ENCODE measurements around the gene USF1. TPM values are rescaled to one million over a fixed set of nuclear protein-coding genes. Genes with fewer than 3 reads are reported as not detected.

Gene USF1
- total RNA-seq, 1 donor from 2014 or later: 58.4 TPM

DNA sequence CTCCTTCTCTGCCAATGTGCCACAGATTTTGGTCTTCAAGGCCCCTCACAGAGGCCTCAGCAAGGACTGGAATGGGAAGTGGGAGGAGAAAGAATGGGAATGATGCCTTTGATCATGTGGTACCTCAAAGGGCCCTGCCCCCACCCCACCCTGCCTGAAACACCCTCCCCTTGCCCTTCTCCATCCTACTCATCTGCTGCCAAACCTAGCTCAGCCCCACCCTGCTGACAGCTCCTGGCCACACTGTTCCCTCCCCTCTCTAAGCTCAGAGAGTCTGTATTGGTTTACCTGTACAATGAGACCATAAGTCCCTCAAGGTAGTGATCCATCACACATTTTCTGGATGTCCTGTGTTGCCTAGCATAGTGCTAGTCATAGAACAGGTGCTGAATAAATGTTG is 30.6 kb upstream of the USF1 start:
- no peak overlapping the region for H3K4me3 ChIP-seq (ENCODE audit: low read depth, low read length)
- no peaks in the 10 kb centered on the region for H3K27me3 ChIP-seq (ENCODE audit: control insufficient read depth, insufficient read depth, low read length)
- TF ChIP-seq CTCF (IDR thresholded peaks at IDR 0.05; ENCODE audit: insufficient read depth, low read length, severe bottlenecking): no peak
- DNase-seq (ENCODE audit: low read depth) (peak; percentile 64), FAIRE-seq (peak; percentile 28)
- H3K36me3 ChIP-seq (ENCODE audit: control insufficient read depth, insufficient read depth, low read length): peaks cover 13% of the 10 kb centered on the region

- no peaks in the 10 kb centered on the region for H3K27me3 ChIP-seq (ENCODE audit: control insufficient read depth, insufficient read depth, low read length)
- DNase-seq (ENCODE audit: low read depth) (peak; percentile 96), FAIRE-seq (peak; percentile 99)
- H3K4me3 ChIP-seq (ENCODE audit: low read depth, low read length): peak overlapping the region; percentile 30
- TF ChIP-seq CTCF (IDR thresholded peaks at IDR 0.05; ENCODE audit: insufficient read depth, low read length, severe bottlenecking): no peak
- peaks cover 20% of the 10 kb centered on the region for H3K36me3 ChIP-seq (ENCODE audit: control insufficient read depth, insufficient read depth, low read length)
These were observed 29.0 kb upstream of the USF1 start for GRCh38 chr1:161074676-161075368.

GRCh38 chr1:161073474-161074121 is 27.8 kb upstream of the USF1 start:
- Histone ChIP-seq H3K4me3 (ENCODE audit: low read depth, low read length) (peak overlapping the region; percentile 30), H3K36me3 (ENCODE audit: control insufficient read depth, insufficient read depth, low read length) (peaks cover 20% of the 10 kb centered on the region), H3K27me3 (ENCODE audit: control insufficient read depth, insufficient read depth, low read length) (no peaks in the 10 kb centered on the region)
- peak; percentile 48 for TF ChIP-seq CTCF (IDR thresholded peaks at IDR 0.05; ENCODE audit: insufficient read depth, low read length, severe bottlenecking)
- DNase-seq (ENCODE audit: low read depth) (peak; percentile 81), FAIRE-seq (peak; percentile 95)

DNA sequence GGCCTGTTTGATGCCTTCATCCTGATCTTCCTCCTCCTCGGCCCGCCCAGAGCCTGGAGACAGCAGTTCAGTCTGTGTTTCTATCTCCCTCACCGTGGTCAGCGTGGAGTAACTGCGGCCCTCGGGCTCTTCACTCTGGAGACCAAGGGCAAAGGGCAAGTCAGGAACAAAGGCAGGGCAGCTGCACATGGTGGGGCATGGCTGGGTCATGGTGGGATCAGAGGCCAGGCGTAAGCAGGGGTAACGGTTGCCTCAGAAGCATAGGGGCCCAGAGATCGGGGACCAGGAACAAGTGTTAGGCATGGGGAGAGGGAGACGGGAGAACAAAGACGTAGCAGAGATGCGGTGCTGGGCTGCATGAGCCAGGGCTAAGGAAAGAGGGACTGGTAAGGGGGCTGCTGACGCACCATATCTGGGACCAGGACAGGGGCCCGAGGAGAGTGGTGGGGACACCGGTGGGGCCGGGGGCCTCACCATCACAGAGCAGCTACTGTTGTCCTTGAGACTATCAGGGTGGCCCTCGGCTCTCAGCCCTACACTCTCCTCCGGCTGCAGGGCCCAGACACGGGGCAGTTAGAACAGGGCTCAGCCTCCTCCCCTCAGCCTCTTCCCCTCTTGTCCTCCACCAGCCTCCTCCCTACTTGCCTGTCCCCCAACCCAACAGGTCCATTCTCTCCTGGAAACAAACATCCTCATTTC is 27.1 kb upstream of the USF1 start:
- Histone ChIP-seq H3K4me3 (ENCODE audit: low read depth, low read length) (no peak overlapping the region), H3K36me3 (ENCODE audit: control insufficient read depth, insufficient read depth, low read length) (peaks cover 20% of the 10 kb centered on the region), H3K27me3 (ENCODE audit: control insufficient read depth, insufficient read depth, low read length) (no peaks in the 10 kb centered on the region)
- DNase-seq (ENCODE audit: low read depth) (no peak), FAIRE-seq (no peak)
- no peak for TF ChIP-seq CTCF (IDR thresholded peaks at IDR 0.05; ENCODE audit: insufficient read depth, low read length, severe bottlenecking)

GRCh38 chr1:161071886-161072371 is 26.2 kb upstream of the USF1 start:
- FAIRE-seq: no peak
- H3K27me3 ChIP-seq (ENCODE audit: control insufficient read depth, insufficient read depth, low read length): no peaks in the 10 kb centered on the region

More at GRCh38 chr1:161071886-161072371, 26.2 kb upstream of the USF1 start:
- Histone ChIP-seq H3K4me3 (ENCODE audit: low read depth, low read length) (no peak overlapping the region), H3K36me3 (ENCODE audit: control insufficient read depth, insufficient read depth, low read length) (peaks cover 16% of the 10 kb centered on the region)
- peak; percentile 38 for DNase-seq (ENCODE audit: low read depth)
- peak; percentile 56 for TF ChIP-seq CTCF (IDR thresholded peaks at IDR 0.05; ENCODE audit: insufficient read depth, low read length, severe bottlenecking)

All from bronchial epithelial cell (primary cell).